PFSK-1 (cell line): Measurements from ENCODE around the gene CYB561A3.

Experiments
- FOXP2 ChIP-seq: optimal IDR thresholded peaks from 2 replicates; pipeline ENCODE3; 2011; ENCODE audit warnings: borderline replicate concordance, control low read depth, inconsistent platforms; ENCODE audit not compliant: insufficient read depth; ENCODE audit errors: extremely low read length, extremely low read depth
- POLR2AphosphoS5 ChIP-seq: IDR thresholded peaks from 2 replicates; pipeline ENCODE4 v1.6.1; 2012; ENCODE audit warnings: low read depth, mild to moderate bottlenecking, control low read depth, low read length, moderate library complexity
- SIN3A ChIP-seq: IDR thresholded peaks from 2 replicates; pipeline ENCODE4 v1.6.1; 2012; ENCODE audit warnings: mild to moderate bottlenecking, low read length, moderate library complexity, borderline replicate concordance; ENCODE audit not compliant: insufficient read depth
- TAF1 ChIP-seq: IDR thresholded peaks from 2 replicates; pipeline ENCODE4 v1.6.1; 2012; ENCODE audit warnings: low read length, control low read depth, borderline replicate concordance; ENCODE audit not compliant: insufficient read depth
- TF ChIP-seq, protein P1 (sequence below), 2 experiments: IDR thresholded peaks; 2 replicates each; pipeline versions ENCODE4 v1.6.1 to v1.8.0; 2011 to 2012; ENCODE audit warnings: low read depth in 2 of 2, low read length in 2 of 2, control low read depth in 1 of 2, inconsistent platforms in 1 of 2, mild to moderate bottlenecking in 1 of 2, moderate library complexity in 1 of 2; ENCODE audit not compliant: insufficient read depth in 1 of 2

The CYB561A3 gene

DNA sequence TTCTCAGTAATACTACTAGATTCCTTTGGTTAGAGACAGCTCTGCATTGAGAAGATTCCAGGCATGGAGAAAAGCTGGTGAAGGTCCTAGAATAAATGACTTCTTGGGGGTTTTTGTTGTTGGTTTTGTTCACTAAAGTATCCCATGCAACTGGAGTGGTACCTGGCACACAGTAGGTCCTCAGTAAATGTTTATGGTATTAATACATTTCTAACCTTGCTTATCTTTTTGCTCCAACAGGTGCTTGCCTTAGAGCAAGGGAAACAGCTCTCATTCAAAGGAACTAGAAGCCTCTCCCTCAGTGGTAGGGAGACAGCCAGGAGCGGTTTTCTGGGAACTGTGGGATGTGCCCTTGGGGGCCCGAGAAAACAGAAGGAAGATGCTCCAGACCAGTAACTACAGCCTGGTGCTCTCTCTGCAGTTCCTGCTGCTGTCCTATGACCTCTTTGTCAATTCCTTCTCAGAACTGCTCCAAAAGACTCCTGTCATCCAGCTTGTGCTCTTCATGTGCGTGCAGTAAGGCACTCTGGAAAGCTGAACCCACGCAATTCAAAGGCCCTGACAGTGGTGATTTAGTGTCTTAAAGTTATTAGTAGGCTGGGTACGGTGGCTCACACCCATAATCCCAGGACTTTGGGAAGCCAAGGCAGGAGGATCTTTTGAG is 2.5 kb upstream of the CYB561A3 start:
- TF ChIP-seq, protein P1, sequence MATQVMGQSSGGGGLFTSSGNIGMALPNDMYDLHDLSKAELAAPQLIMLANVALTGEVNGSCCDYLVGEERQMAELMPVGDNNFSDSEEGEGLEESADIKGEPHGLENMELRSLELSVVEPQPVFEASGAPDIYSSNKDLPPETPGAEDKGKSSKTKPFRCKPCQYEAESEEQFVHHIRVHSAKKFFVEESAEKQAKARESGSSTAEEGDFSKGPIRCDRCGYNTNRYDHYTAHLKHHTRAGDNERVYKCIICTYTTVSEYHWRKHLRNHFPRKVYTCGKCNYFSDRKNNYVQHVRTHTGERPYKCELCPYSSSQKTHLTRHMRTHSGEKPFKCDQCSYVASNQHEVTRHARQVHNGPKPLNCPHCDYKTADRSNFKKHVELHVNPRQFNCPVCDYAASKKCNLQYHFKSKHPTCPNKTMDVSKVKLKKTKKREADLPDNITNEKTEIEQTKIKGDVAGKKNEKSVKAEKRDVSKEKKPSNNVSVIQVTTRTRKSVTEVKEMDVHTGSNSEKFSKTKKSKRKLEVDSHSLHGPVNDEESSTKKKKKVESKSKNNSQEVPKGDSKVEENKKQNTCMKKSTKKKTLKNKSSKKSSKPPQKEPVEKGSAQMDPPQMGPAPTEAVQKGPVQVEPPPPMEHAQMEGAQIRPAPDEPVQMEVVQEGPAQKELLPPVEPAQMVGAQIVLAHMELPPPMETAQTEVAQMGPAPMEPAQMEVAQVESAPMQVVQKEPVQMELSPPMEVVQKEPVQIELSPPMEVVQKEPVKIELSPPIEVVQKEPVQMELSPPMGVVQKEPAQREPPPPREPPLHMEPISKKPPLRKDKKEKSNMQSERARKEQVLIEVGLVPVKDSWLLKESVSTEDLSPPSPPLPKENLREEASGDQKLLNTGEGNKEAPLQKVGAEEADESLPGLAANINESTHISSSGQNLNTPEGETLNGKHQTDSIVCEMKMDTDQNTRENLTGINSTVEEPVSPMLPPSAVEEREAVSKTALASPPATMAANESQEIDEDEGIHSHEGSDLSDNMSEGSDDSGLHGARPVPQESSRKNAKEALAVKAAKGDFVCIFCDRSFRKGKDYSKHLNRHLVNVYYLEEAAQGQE (IDR thresholded peaks at IDR 0.05; ENCODE audit: insufficient read depth in 1 of 2, low read depth in 2 of 2, low read length in 2 of 2): no peak
- TF ChIP-seq SIN3A (no peak), POLR2AphosphoS5 (no peak), FOXP2 (no peak), TAF1 (no peak)

GRCh38 chr11:61362542-61362875 is 827 bp upstream of the CYB561A3 start:
- TF ChIP-seq TAF1: no peak
- TF ChIP-seq FOXP2: no peak
- TF ChIP-seq SIN3A: no peak
- TF ChIP-seq, protein P1 (IDR thresholded peaks at IDR 0.05; ENCODE audit: insufficient read depth in 1 of 2, low read depth in 2 of 2, low read length in 2 of 2): no peak
- TF ChIP-seq POLR2AphosphoS5: no peak

- TF ChIP-seq, protein P1 (IDR thresholded peaks at IDR 0.05; ENCODE audit: insufficient read depth in 1 of 2, low read depth in 2 of 2, low read length in 2 of 2): no peak
- TF ChIP-seq POLR2AphosphoS5 (no peak), TAF1 (no peak)
Measured at GRCh38 chr11:61361237-61361740, 393 bp downstream of the CYB561A3 start.

DNA sequence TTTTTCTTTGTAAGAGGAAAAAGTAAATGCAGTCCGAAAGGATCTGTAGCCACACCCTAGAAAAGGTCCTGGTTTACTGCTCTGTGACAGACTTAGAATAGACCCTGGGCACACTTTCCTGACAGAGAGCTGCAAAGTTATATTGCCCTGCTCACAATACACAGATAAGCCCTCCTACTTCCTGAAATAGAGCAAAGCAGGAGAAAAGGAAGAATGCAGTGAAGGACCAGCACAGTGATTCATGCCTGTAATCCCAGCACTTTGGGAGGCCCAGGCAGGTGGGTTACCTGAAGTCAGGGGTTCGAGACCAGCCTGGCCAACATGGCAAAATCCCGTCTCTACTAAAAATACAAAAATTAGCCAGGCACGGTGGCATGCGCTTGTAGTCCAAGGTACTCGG is 2.2 kb downstream of the CYB561A3 start:
- TF ChIP-seq POLR2AphosphoS5 (no peak), TAF1 (no peak), SIN3A (no peak), FOXP2 (no peak)
- TF ChIP-seq, protein P1 (IDR thresholded peaks at IDR 0.05; ENCODE audit: insufficient read depth in 1 of 2, low read depth in 2 of 2, low read length in 2 of 2): no peak

GRCh38 chr11:61358566-61358965 is 3.1 kb downstream of the CYB561A3 start:
- TF ChIP-seq TAF1 (no peak), FOXP2 (no peak), POLR2AphosphoS5 (no peak), SIN3A (no peak)
- TF ChIP-seq, protein P1 (IDR thresholded peaks at IDR 0.05; ENCODE audit: insufficient read depth in 1 of 2, low read depth in 2 of 2, low read length in 2 of 2): no peak
